Liver (tissue), 3 donors: Measurements from ENCODE around the gene CIC.

Experiments
- RAD21 ChIP-seq, 2 donors: IDR thresholded peaks; 2 replicates each; pipeline ENCODE4 v1.6.1; 2016; ENCODE audit warnings: antibody characterized with exemption in 2 of 2, mild to moderate bottlenecking in 2 of 2
- TAF1 ChIP-seq: conservative IDR thresholded peaks from 2 replicates; pipeline ENCODE4 v1.6.1; 2016; ENCODE audit warnings: antibody characterized with exemption, mild to moderate bottlenecking
- TF ChIP-seq, protein P1 (sequence below): fragments of 150-350 bp; IDR thresholded peaks from 2 replicates; pipeline ENCODE4 v1.5.1; 2017; ENCODE audit warnings: improper control_type of control experiment, low read depth, low read length; ENCODE audit not compliant: missing input control
- TF ChIP-seq, protein P2 (sequence below): IDR thresholded peaks from 2 replicates; pipeline ENCODE4 v1.6.1; 2016; ENCODE audit warnings: antibody characterized with exemption, mild to moderate bottlenecking
- donor health status: healthy.
- donor health status: healthy.

DNA sequence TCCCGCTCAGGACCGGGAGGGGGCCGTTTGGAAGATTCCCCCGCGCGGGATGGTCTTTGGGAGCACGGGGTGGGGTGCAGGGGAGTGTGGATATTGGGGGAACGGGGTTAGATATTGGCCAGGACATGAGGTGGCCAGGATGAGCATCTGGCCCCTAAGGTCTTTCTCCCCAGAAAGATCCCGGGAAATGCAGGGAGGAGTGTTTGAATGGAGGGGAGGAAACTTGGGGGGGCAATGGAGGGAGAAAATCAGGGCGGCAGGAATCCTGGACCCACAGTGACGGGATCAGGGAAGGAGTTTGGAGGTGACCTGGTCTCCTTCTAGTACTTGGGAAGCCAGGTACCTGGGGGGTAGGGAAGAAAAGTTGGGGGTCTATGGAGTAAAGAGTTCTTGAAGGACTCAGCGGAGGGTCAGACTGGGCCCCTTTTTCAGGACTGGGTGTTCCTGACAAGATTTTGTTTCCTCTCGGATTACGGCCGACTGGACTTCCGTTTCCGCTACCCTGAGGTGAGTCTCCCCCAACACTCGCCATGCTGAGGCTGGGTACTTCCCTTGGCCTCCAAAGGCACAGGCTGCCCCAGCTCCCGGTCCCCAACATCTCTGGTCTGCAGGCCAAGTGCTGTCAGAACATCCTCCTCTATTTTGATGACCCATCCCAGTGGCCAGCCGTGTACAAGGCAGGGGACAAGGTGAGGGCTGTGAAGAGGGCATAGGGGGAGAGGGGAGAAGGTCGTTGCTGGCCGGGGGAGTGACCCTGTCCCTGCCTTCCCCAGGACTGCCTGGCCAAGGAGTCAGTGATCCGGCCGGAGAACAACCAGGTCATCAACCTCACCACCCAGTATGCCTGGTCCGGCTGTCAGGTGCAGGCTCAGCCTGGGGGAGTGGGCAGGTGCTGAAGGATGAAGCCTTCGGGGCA, 45.0 kb downstream of the CIC start:
- TF ChIP-seq, protein P1, sequence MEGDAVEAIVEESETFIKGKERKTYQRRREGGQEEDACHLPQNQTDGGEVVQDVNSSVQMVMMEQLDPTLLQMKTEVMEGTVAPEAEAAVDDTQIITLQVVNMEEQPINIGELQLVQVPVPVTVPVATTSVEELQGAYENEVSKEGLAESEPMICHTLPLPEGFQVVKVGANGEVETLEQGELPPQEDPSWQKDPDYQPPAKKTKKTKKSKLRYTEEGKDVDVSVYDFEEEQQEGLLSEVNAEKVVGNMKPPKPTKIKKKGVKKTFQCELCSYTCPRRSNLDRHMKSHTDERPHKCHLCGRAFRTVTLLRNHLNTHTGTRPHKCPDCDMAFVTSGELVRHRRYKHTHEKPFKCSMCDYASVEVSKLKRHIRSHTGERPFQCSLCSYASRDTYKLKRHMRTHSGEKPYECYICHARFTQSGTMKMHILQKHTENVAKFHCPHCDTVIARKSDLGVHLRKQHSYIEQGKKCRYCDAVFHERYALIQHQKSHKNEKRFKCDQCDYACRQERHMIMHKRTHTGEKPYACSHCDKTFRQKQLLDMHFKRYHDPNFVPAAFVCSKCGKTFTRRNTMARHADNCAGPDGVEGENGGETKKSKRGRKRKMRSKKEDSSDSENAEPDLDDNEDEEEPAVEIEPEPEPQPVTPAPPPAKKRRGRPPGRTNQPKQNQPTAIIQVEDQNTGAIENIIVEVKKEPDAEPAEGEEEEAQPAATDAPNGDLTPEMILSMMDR: no peak
- TF ChIP-seq, protein P2, sequence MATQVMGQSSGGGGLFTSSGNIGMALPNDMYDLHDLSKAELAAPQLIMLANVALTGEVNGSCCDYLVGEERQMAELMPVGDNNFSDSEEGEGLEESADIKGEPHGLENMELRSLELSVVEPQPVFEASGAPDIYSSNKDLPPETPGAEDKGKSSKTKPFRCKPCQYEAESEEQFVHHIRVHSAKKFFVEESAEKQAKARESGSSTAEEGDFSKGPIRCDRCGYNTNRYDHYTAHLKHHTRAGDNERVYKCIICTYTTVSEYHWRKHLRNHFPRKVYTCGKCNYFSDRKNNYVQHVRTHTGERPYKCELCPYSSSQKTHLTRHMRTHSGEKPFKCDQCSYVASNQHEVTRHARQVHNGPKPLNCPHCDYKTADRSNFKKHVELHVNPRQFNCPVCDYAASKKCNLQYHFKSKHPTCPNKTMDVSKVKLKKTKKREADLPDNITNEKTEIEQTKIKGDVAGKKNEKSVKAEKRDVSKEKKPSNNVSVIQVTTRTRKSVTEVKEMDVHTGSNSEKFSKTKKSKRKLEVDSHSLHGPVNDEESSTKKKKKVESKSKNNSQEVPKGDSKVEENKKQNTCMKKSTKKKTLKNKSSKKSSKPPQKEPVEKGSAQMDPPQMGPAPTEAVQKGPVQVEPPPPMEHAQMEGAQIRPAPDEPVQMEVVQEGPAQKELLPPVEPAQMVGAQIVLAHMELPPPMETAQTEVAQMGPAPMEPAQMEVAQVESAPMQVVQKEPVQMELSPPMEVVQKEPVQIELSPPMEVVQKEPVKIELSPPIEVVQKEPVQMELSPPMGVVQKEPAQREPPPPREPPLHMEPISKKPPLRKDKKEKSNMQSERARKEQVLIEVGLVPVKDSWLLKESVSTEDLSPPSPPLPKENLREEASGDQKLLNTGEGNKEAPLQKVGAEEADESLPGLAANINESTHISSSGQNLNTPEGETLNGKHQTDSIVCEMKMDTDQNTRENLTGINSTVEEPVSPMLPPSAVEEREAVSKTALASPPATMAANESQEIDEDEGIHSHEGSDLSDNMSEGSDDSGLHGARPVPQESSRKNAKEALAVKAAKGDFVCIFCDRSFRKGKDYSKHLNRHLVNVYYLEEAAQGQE: no peak
- TF ChIP-seq RAD21 (IDR thresholded peaks at IDR 0.05) (no peak), TAF1 (no peak)
